GM12892 (cell line): ENCODE measurements around the gene DENND4B.

ENCODE experiments used
- DNase-seq: peaks from one replicate; pipeline ENCODE4 v3.0.0; 2011; ENCODE audit not compliant: insufficient read length
- FAIRE-seq: peaks from 2 replicates; lab custom pipeline; 2011; peaks lifted over from hg19 to GRCh38; lab: Jason Lieb, UNC
- POLR2A ChIP-seq: IDR thresholded peaks from 2 replicates; pipeline ENCODE4 v1.6.1; 2011; ENCODE audit warnings: low read depth, low read length, control low read depth
- POLR2AphosphoS5 ChIP-seq: IDR thresholded peaks from 2 replicates; pipeline ENCODE4 v1.6.1; 2011; ENCODE audit warnings: low read depth, low read length, control low read depth
- TAF1 ChIP-seq: IDR thresholded peaks from 2 replicates; pipeline ENCODE4 v1.6.1; 2011; ENCODE audit warnings: low read depth, mild to moderate bottlenecking, control low read depth, low read length, borderline replicate concordance

Gene DENND4B

DNA sequence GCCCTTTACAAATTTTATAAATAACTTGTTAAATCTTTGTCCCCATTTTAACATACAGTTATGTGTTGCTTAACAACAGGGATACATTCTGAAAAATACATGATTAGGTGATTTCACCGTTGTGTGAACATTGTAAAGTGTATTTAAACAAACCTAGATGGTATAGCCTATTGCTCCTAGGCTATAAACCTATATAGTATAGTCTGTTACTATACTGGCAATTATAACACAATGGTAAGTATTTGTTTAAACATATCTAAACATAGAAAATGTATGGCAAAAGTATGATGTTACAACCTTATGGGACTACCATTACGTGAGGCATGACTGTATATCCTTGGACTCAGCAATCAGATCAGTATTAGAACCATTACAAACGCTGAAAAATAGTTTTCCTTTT is 60.4 kb downstream of the DENND4B start:
- DNase-seq (no peak), FAIRE-seq (no peak)

DNA sequence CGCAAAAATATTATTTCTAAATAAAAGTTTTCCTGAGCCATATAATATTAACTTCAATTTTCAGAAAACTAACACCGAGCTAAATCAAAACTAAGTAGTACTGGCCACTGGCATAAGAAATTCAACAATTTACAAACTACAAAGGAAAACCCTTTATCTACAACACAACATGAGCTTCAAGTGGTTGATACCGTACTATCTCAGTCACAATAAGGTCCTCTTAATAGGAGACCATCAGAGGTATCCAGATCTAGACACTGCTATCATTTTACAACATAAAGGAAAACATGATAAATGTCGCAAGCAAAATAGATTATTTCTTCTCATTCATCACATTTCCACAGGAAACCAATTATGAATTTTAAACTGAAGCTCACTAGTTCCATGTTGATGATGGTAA is 63.3 kb downstream of the DENND4B start:
- no peak for DNase-seq
- TF ChIP-seq POLR2AphosphoS5 (no peak), POLR2A (no peak), TAF1 (no peak)
- FAIRE-seq, result no peak

More for the DNA sequence above, 60.4 kb downstream of the DENND4B start:
- TF ChIP-seq POLR2AphosphoS5 (no peak), POLR2A (no peak), TAF1 (no peak)

DNA sequence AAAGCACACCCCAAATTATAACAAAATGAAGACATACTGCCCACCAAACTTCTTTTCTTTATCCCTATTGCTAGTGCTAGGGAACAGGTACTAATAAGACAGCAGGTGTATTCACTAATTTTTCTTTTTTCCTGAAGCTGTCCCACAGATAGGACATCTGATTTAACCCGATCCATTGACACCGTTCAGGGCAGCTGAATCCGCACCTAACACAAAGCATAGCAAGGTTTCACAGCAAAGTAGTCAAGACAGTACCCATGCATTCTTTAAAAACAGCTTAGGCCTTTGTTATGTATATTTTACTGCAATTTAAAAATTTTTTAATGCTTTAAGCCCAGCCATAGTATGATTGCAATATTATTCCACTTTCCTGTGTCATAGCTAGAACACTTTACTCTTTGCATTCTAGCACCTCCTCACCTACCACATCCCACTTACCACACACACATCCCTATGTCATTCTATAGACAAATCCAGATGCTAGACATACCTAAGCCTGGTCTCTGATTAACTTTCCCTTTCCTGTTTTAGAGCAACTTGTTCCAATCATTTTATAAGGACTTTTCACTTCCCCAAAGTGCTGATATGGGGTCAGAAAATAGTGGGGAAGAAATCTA is 64.1 kb downstream of the DENND4B start:
- no peak for TF ChIP-seq POLR2A
- TF ChIP-seq TAF1, result no peak
- TF ChIP-seq POLR2AphosphoS5, result no peak
- DNase-seq (no peak), FAIRE-seq (no peak)

DNA sequence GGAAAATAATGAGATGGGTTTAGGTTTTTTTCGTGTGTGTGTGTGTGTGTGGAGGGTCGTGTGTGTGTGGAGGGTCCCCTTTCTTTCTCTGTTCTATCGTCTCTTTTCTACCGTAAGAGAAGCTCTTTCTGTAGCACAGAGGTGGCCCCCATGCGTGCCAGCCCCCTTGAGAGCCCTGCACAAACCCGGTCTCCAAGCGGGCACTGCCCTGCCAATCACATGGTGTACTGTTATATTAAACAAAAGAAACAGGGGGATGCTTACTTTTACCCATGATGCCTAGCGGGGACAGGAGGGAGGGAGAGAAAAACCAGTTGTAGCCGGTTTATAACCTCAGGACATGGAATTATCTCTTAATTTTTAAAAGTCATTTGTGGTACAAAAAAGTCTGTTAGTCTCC is 64.8 kb downstream of the DENND4B start:
- FAIRE-seq (no peak), DNase-seq (no peak)
- TF ChIP-seq TAF1 (no peak), POLR2A (no peak), POLR2AphosphoS5 (no peak)

DNA sequence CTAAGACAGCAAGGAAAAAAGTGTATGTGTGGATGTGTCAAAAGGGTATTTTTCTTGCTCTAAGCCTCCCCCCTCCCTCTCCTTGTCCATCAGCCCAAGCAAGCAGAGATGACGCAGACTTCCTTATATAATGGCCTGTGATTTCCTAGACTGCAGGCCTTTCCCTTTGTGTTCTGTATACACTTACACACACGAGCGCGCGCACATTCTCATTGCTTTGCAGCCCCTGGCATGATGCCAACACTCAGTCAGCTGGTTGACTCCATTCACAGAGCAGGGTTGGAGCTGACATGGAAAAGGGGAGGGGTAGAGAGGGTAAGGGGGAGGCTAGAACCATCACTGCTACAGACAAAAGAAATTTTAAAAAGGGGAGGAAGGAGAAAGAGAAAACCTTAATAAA is 65.6 kb downstream of the DENND4B start:
- FAIRE-seq, result no peak
- TF ChIP-seq POLR2AphosphoS5, result no peak
- no peak for TF ChIP-seq TAF1
- no peak for TF ChIP-seq POLR2A
- no peak for DNase-seq

DNA sequence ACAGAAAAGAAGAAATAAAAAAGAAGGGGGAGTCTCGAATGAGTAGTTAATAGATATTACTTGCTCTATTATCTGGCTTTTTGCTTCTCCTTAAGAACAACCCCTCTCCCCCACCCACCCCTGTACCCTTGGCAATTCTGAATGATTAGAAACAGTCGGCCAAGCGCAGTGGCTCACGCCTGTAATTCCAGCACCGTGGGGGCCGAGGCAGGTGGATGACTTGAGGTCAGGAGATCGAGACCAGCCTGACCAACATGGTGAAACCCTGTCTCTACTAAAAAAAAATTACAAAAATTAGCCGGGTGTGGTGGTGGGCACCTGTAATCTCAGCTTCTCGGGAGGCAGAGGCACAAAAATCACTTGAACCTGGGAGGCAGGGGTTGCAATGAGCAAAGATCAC is 66.5 kb downstream of the DENND4B start:
- TF ChIP-seq POLR2A, result no peak
- TF ChIP-seq TAF1, result no peak
- TF ChIP-seq POLR2AphosphoS5, result no peak

More for the DNA sequence above, 66.5 kb downstream of the DENND4B start:
- DNase-seq (no peak), FAIRE-seq (no peak)
